ENCODE results near the gene SLC39A6. TPM values are rescaled to one million over a fixed set of nuclear protein-coding genes. Genes with fewer than 3 reads are reported as not detected.
"Not testable (repeated sequence)": the region's sequence is repeated elsewhere in the genome, so short reads cannot be mapped to it uniquely, and the experiment has no call there.

SLC39A6 gene
- total RNA-seq, 1 donor: 133 TPM

DNA sequence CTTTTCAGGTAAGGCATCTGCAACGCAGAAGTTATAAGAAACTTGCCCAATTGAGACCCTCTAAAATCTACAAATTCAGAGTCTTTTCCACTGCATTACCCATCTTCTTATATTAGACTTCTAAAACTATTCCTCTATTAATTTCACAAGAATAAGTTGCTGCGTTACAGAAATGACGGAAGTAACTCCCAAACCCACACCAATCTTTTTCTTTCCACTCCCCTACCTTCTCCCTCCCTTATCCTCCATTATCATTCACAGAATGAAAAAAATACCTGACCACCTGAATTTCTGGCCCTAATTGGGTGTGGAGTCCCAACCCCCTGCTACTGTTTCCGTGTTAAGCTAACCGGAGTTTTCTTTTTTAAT, 62.5 kb downstream of the SLC39A6 start:
- Histone ChIP-seq H3K9me3 (ENCODE audit: low read depth, low read length) (no peaks in the 10 kb centered on the region), H3K4me2 (ENCODE audit: insufficient read depth, low read length) (peak overlapping the region; percentile 87), H4K20me1 (ENCODE audit: insufficient read depth, low read length) (peaks cover 3% of the 10 kb centered on the region), H3K4me3 (ENCODE audit: insufficient read depth, low read length) (peak overlapping the region; percentile 91), H3K27me3 (ENCODE audit: insufficient read depth, low read length) (no peaks in the 10 kb centered on the region), H3K4me1 (ENCODE audit: insufficient read depth, low read length) (peaks cover 7% of the 10 kb centered on the region), H3K79me2 (ENCODE audit: insufficient read depth, low read length) (peaks cover 55% of the 10 kb centered on the region), H3K36me3 (ENCODE audit: insufficient read depth, low read length) (no peaks in the 10 kb centered on the region), H3K27ac (ENCODE audit: low read depth, low read length) (peak overlapping the region; percentile 96), H2AFZ (ENCODE audit: low read length) (peak overlapping the region; percentile 88)
- TF ChIP-seq, protein P1, sequence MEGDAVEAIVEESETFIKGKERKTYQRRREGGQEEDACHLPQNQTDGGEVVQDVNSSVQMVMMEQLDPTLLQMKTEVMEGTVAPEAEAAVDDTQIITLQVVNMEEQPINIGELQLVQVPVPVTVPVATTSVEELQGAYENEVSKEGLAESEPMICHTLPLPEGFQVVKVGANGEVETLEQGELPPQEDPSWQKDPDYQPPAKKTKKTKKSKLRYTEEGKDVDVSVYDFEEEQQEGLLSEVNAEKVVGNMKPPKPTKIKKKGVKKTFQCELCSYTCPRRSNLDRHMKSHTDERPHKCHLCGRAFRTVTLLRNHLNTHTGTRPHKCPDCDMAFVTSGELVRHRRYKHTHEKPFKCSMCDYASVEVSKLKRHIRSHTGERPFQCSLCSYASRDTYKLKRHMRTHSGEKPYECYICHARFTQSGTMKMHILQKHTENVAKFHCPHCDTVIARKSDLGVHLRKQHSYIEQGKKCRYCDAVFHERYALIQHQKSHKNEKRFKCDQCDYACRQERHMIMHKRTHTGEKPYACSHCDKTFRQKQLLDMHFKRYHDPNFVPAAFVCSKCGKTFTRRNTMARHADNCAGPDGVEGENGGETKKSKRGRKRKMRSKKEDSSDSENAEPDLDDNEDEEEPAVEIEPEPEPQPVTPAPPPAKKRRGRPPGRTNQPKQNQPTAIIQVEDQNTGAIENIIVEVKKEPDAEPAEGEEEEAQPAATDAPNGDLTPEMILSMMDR (IDR thresholded peaks at IDR 0.05; ENCODE audit: extremely low read depth, low read depth, low read length): no peak
- DNase-seq (ENCODE audit: insufficient read length, low spot score, missing footprints): peak; percentile 72

DNA sequence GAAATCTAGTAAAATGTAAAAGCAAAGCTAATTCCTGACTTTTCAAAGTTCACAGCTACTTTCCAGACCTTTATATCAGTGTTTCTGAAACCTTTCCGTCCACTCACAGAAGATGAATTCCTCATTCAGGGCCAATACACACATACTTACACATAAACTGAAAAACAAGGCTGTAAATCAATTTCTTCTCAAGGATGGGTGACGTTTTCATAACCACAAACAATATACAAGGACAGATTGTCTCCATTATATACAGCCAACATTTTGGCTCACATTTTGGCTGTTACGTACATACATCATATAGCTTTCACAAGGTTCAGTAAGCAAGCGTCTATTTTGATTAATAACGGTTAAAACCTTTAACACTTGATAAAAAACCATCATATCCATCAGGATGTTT, 63.1 kb downstream of the SLC39A6 start:
- Histone ChIP-seq H3K9me3 (ENCODE audit: low read depth, low read length) (no peaks in the 10 kb centered on the region), H3K4me1 (ENCODE audit: insufficient read depth, low read length) (peaks cover 7% of the 10 kb centered on the region), H3K79me2 (ENCODE audit: insufficient read depth, low read length) (peaks cover 62% of the 10 kb centered on the region), H3K36me3 (ENCODE audit: insufficient read depth, low read length) (no peaks in the 10 kb centered on the region), H3K27ac (ENCODE audit: low read depth, low read length) (peak overlapping the region; percentile 96), H3K4me3 (ENCODE audit: insufficient read depth, low read length) (peak overlapping the region; percentile 91), H4K20me1 (ENCODE audit: insufficient read depth, low read length) (peaks cover 3% of the 10 kb centered on the region), H2AFZ (ENCODE audit: low read length) (no peak overlapping the region), H3K27me3 (ENCODE audit: insufficient read depth, low read length) (no peaks in the 10 kb centered on the region), H3K4me2 (ENCODE audit: insufficient read depth, low read length) (peak overlapping the region; percentile 87)
- DNase-seq (ENCODE audit: insufficient read length, low spot score, missing footprints): no peak
- TF ChIP-seq, protein P1 (IDR thresholded peaks at IDR 0.05; ENCODE audit: extremely low read depth, low read depth, low read length): no peak

DNA sequence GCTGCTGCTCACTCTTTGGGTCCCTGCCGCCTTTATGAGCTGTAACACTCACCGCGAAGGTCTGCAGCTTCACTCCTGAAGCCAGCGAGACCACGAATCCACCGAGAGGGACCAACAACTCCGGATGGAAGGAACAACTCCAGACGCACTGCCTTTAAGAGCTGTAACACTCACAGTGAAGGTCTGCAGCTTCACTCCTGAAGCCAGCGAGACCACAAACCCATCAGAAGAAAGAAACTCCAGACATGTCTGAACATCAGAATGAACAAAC, 64.4 kb downstream of the SLC39A6 start:
- H4K20me1 ChIP-seq (ENCODE audit: insufficient read depth, low read length); H2AFZ ChIP-seq (ENCODE audit: low read length); H3K36me3 ChIP-seq (ENCODE audit: insufficient read depth, low read length): not testable (repeated sequence)

DNA sequence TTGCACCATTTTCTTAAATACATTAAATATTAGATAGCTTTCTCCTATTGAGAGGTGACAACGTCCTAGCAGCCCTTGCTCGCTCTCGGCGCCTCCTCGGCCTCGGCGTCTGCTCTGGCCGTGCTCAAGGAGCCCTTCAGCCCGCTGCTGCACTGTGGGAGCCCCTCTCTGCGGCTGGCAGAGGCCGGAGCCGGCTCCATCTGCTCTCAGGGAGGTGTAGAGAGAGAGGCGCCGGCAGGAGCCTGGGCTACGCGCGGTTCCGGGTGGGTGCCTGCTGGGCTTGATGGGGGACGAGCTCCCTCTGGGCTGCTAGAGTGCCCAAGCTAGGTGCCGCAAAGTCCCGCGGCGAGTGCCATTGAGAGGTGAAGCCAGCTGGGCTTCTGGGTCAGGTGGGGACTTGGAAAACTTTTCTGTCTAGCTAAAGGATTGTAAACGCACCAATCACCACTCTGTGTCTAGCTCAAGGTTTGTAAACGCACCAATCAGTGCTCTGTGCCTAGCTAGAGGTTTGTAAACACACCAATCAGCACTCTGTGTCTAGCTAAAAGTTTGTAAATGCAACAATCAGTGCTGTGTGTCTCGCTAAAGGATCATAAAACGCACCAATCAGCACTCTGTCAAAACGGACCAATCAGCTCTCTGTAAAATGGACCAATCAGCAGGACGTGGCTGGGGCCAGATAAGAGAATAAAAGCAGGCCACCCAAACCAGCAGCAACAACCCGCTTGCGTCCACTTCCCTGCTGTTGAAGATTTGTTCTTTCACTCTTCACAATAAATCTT, 64.9 kb downstream of the SLC39A6 start:
- Histone ChIP-seq H3K27ac (ENCODE audit: low read depth, low read length) (no peak overlapping the region), H4K20me1 (ENCODE audit: insufficient read depth, low read length) (peaks cover 6% of the 10 kb centered on the region), H3K9me3 (ENCODE audit: low read depth, low read length) (no peaks in the 10 kb centered on the region), H3K4me3 (ENCODE audit: insufficient read depth, low read length) (no peak overlapping the region), H3K4me1 (ENCODE audit: insufficient read depth, low read length) (peaks cover 7% of the 10 kb centered on the region), H3K36me3 (ENCODE audit: insufficient read depth, low read length) (no peaks in the 10 kb centered on the region), H2AFZ (ENCODE audit: low read length) (no peak overlapping the region), H3K4me2 (ENCODE audit: insufficient read depth, low read length) (no peak overlapping the region), H3K79me2 (ENCODE audit: insufficient read depth, low read length) (peaks cover 78% of the 10 kb centered on the region), H3K27me3 (ENCODE audit: insufficient read depth, low read length) (no peaks in the 10 kb centered on the region)
- DNase-seq (ENCODE audit: insufficient read length, low spot score, missing footprints): no peak
- TF ChIP-seq, protein P1 (IDR thresholded peaks at IDR 0.05; ENCODE audit: extremely low read depth, low read depth, low read length): no peak

More for the DNA sequence above, 64.4 kb downstream of the SLC39A6 start:
- H3K27me3 ChIP-seq (ENCODE audit: insufficient read depth, low read length); H3K27ac ChIP-seq (ENCODE audit: low read depth, low read length); DNase-seq (ENCODE audit: insufficient read length, low spot score, missing footprints); H3K9me3 ChIP-seq (ENCODE audit: low read depth, low read length); H3K4me2 ChIP-seq (ENCODE audit: insufficient read depth, low read length); H3K4me3 ChIP-seq (ENCODE audit: insufficient read depth, low read length); H3K4me1 ChIP-seq (ENCODE audit: insufficient read depth, low read length): not testable (repeated sequence)
- H3K79me2 ChIP-seq (ENCODE audit: insufficient read depth, low read length): peaks cover 74% of the 10 kb centered on the region
